Activated CD8-positive, alpha-beta T cell treated with anti-CD3 and anti-CD28 coated beads for 36 hours (primary cell): ENCODE data around the gene TSPAN2. TPM values are rescaled to one million over a fixed set of nuclear protein-coding genes. Genes with fewer than 3 reads are reported as not detected.

Source experiments
- ATAC-seq: fragments of 200-7000 bp; cut with Tn5 transposase; one replicate; pipeline ENCODE4 v1.10.0; 2021; ENCODE audit warnings: mild to moderate bottlenecking, moderate library complexity
- CTCF ChIA-PET: fragments of 350-600 bp; sonication (Branson Sonifier 250); formaldehyde crosslinking; loops from one replicate; lab custom pipeline; 2021; ENCODE audit warnings: antibody characterized with exemption; lab: Charles Lee
- POLR2A ChIA-PET: fragments of 350-600 bp; sonication (Branson Sonifier 250); formaldehyde crosslinking; loops from one replicate; lab custom pipeline; 2021; ENCODE audit warnings: antibody characterized with exemption; lab: Charles Lee
- DNase-seq: peaks from one replicate; pipeline ENCODE4 v3.0.0-alpha.2; 2020
- H3K27ac Mint-ChIP-seq: one replicate; pipeline ENCODE4 v1.8.0; 2021; ENCODE audit warnings: mild to moderate bottlenecking, mixed read lengths
- H3K27me3 Mint-ChIP-seq: one replicate; pipeline ENCODE4 v1.8.0; 2021; ENCODE audit warnings: mixed read lengths
- H3K36me3 Mint-ChIP-seq: one replicate; pipeline ENCODE4 v1.8.0; 2021; ENCODE audit warnings: low read depth, mixed read lengths
- H3K4me1 Mint-ChIP-seq: one replicate; pipeline ENCODE4 v1.8.0; 2021; ENCODE audit warnings: low read depth, mixed read lengths
- H3K4me3 Mint-ChIP-seq: one replicate; pipeline ENCODE4 v1.8.0; 2021; ENCODE audit warnings: mild to moderate bottlenecking, moderate library complexity, mixed read lengths
- H3K9me3 Mint-ChIP-seq: one replicate; pipeline ENCODE4 v1.8.0; 2021; ENCODE audit warnings: mixed read lengths
- CTCF ChIP-seq: fragments of 200-600 bp; IDR thresholded peaks from one replicate; pipeline ENCODE4 v1.8.0; 2022; ENCODE audit warnings: antibody characterized with exemption, mild to moderate bottlenecking
- intact Hi-C: fragments of 100-400 bp; cut with micrococcal nuclease; formaldehyde crosslinking; loops from one replicate; pipeline ENCODE4 v1.10.0; 2022
- total RNA-seq, 2 experiments: library from RNA; stranded (reverse); gene quantifications; one replicate each; pipeline ENCODE4 v1.2.3, GENCODE V29; 2021

The TSPAN2 gene
- total RNA-seq, 2 experiments from 2014 or later = 0.74 to 0.90 TPM

GRCh38 chr1:115013792-115014191 lies 75.5 kb downstream of the TSPAN2 start:
- POLR2A ChIA-PET = no interaction called here
- Mint-ChIP-seq H3K27ac (no peak overlapping the region), H3K36me3 (peaks cover 2% of the 10 kb centered on the region), H3K4me3 (no peak overlapping the region), H3K4me1 (no peaks in the 10 kb centered on the region), H3K9me3 (peaks cover 3% of the 10 kb centered on the region), H3K27me3 (peaks cover 6% of the 10 kb centered on the region)
- no peak for DNase-seq
- intact Hi-C loops = no loop called here
- no peak for TF ChIP-seq CTCF
- CTCF ChIA-PET = no interaction called here
- no peak for ATAC-seq

DNA sequence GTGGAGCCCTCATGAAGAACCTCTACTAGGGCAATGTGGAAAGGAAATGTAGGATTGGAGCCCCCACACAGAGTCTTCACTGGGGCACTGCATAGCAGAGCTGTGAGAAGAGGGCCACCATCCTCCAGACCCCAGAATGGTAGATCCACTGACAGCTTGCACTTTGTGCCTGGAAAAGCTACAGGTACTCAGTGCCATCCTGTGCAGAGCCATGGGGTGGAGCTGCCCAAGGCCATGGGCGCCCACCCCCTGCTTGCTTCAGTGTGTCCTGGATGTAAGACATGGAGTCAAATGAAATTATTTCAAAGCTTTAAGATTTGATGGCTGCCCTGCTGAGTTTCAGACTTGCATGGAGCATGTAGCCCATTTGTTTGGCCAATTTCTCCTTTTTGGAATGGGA lies 76.9 kb downstream of the TSPAN2 start:
- H3K36me3 Mint-ChIP-seq = no peaks in the 10 kb centered on the region
- ChIA-PET CTCF (no interaction called here), POLR2A (no interaction called here)
- peaks cover 2% of the 10 kb centered on the region for H3K27me3 Mint-ChIP-seq
- DNase-seq (no peak), ATAC-seq (no peak)
- intact Hi-C loops = no loop called here
- no peaks in the 10 kb centered on the region for H3K4me1 Mint-ChIP-seq
- no peaks in the 10 kb centered on the region for H3K9me3 Mint-ChIP-seq
- H3K4me3 Mint-ChIP-seq = no peak overlapping the region
- H3K27ac Mint-ChIP-seq = no peak overlapping the region
- no peak for TF ChIP-seq CTCF

DNA sequence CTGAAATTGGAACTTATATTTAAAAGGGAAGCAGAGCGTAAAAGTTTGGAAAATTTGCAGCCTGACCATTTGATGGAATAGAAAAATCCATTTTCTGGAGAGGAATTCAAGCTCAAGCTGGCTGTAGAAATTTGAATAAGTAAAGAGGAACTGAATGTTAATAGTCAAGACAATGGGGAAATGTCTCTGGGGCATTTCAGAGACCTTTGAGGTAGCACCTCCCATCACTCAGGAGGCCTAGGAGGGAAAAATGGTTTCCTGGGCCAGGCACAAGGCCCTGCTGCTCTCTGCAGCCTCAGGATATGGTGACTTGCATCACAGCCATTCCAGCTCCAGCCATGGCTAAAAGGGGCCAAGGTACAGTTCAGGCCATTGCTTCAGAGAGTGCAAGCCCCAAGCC lies 77.3 kb downstream of the TSPAN2 start:
- H3K36me3 Mint-ChIP-seq = no peaks in the 10 kb centered on the region
- ChIA-PET CTCF (no interaction called here), POLR2A (no interaction called here)
- DNase-seq (no peak), ATAC-seq (no peak)
- intact Hi-C loops = no loop called here
- peaks cover 2% of the 10 kb centered on the region for H3K27me3 Mint-ChIP-seq
- H3K9me3 Mint-ChIP-seq = no peaks in the 10 kb centered on the region
- H3K4me3 Mint-ChIP-seq = no peak overlapping the region
- TF ChIP-seq CTCF = no peak
- H3K27ac Mint-ChIP-seq = no peak overlapping the region
- H3K4me1 Mint-ChIP-seq = no peaks in the 10 kb centered on the region

DNA sequence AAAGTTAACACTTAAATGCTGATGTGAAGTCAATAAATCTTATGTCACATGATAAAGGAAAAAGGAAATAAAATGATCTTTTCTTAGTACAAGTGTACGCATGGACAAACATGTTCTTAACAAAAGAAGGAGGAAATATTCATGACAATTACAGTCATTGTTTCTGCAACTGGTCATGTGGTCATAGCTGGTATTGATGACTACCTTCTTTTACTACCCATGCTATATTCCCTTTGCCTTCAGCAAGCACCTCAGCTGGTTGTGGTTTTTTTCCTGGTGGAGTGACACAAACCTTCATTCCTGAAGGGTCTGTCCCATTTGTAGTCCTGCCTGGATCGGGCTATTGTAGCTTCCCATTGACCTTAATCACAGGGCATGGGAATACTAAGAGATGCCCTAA lies 83.1 kb downstream of the TSPAN2 start:
- peaks cover 14% of the 10 kb centered on the region for H3K27me3 Mint-ChIP-seq
- POLR2A ChIA-PET = no interaction called here
- ATAC-seq = no peak
- no peaks in the 10 kb centered on the region for H3K36me3 Mint-ChIP-seq
- TF ChIP-seq CTCF = no peak
- no peak for DNase-seq
- no peaks in the 10 kb centered on the region for H3K9me3 Mint-ChIP-seq
- H3K27ac Mint-ChIP-seq = no peak overlapping the region
- CTCF ChIA-PET = no interaction called here
- intact Hi-C loops = no loop called here
- H3K4me3 Mint-ChIP-seq = no peak overlapping the region
- H3K4me1 Mint-ChIP-seq = no peaks in the 10 kb centered on the region

Other genes with a start within 250 kb of the TSPAN2 start
- not detected for gene SYCP1, start 234.6 kb downstream of the TSPAN2 start, total RNA-seq
- not detected for gene TSHB, start 59.7 kb downstream of the TSPAN2 start, total RNA-seq
- not detected for gene NGF, start 248.7 kb upstream of the TSPAN2 start, total RNA-seq